Measurements from ENCODE around the gene COMMD6.
A peak's percentile ranks its signal among the peaks of the same experiment; 100 is the strongest.

- TF ChIP-seq RCOR1 (IDR thresholded peaks at IDR 0.05; ENCODE audit: insufficient replicate concordance, low read length): no peak
- peak; percentile 82 for TF ChIP-seq POLR2A (IDR thresholded peaks at IDR 0.05; ENCODE audit: low read depth, low read length)
- TF ChIP-seq CEBPB (IDR thresholded peaks at IDR 0.05; ENCODE audit: low read depth, low read length): no peak
- TF ChIP-seq CHD1 (IDR thresholded peaks at IDR 0.05; ENCODE audit: low read depth, low read length): no peak; the same call in 1 of the 2 replicates
- no peak for TF ChIP-seq CTCF (conservative IDR thresholded peaks at IDR 0.05; ENCODE audit: low read depth, low read length)
- TF ChIP-seq RAD21 (IDR thresholded peaks at IDR 0.05; ENCODE audit: low read length): no peak
- no peak for TF ChIP-seq FOS (IDR thresholded peaks at IDR 0.05; ENCODE audit: low read depth, low read length)
- TF ChIP-seq RFX5 (IDR thresholded peaks at IDR 0.05; ENCODE audit: low read depth, low read length): no peak
- TF ChIP-seq MXI1 (IDR thresholded peaks at IDR 0.05; ENCODE audit: borderline replicate concordance, low read depth, low read length): peak; percentile 62
- TF ChIP-seq SMC3 (IDR thresholded peaks at IDR 0.05; ENCODE audit: low read depth, low read length): no peak
These were observed at the start of gene COMMD6 for GRCh38 chr13:75537401-75538365.

Data from IMR-90 (cell line).